Jurkat, Clone E6-1 (cell line): ENCODE data around the gene WT1.
"Not testable (repeated sequence)": the region's sequence is repeated elsewhere in the genome, so short reads cannot be mapped to it uniquely, and the experiment has no call there.

Experiments used
- DNase-seq: peaks from one replicate; pipeline ENCODE4 v3.0.0-alpha.2; 2011; ENCODE audit warnings: low read depth, low spot score
- H3K4me3 ChIP-seq: 2 replicates; pipeline ENCODE4 v1.5.1; 2011; ENCODE audit warnings: mild to moderate bottlenecking, low read length, control low read depth, moderate library complexity

WT1 gene

GRCh38 chr11:32395127-32395526, 40.2 kb downstream of the WT1 start:
- DNase-seq: no peak
- H3K4me3 ChIP-seq: no peak overlapping the region

- no peak overlapping the region for H3K4me3 ChIP-seq
- DNase-seq: no peak
Observed at GRCh38 chr11:32392840-32393239, 42.5 kb downstream of the WT1 start.

GRCh38 chr11:32391956-32392553, 43.3 kb downstream of the WT1 start:
- no peak overlapping the region for H3K4me3 ChIP-seq
- peak; percentile 48 for DNase-seq

- no peak overlapping the region for H3K4me3 ChIP-seq
- DNase-seq: no peak
Observed at GRCh38 chr11:32391479-32391878, 43.9 kb downstream of the WT1 start.

- no peak overlapping the region for H3K4me3 ChIP-seq
- no peak for DNase-seq
Observed at GRCh38 chr11:32390712-32391111, 44.6 kb downstream of the WT1 start.

GRCh38 chr11:32388871-32389770, 46.2 kb downstream of the WT1 start:
- H3K4me3 ChIP-seq: no peak overlapping the region
- no peak for DNase-seq

- H3K4me3 ChIP-seq: no peak overlapping the region
- DNase-seq: no peak
Observed at GRCh38 chr11:32388365-32388764, 47.0 kb downstream of the WT1 start.

- H3K4me3 ChIP-seq: no peak overlapping the region
- DNase-seq: no peak
Observed at GRCh38 chr11:32387411-32387810, 47.9 kb downstream of the WT1 start.

GRCh38 chr11:32386770-32387377, 48.5 kb downstream of the WT1 start:
- no peak overlapping the region for H3K4me3 ChIP-seq
- DNase-seq: no peak

- peak; percentile 51 for DNase-seq
- no peak overlapping the region for H3K4me3 ChIP-seq
Observed at GRCh38 chr11:32385998-32386397, 49.3 kb downstream of the WT1 start.

- H3K4me3 ChIP-seq: no peak overlapping the region
- DNase-seq: no peak
Observed at GRCh38 chr11:32382339-32383049, 52.8 kb downstream of the WT1 start.

GRCh38 chr11:32381179-32381578, 54.2 kb downstream of the WT1 start:
- DNase-seq: no peak
- H3K4me3 ChIP-seq: no peak overlapping the region

- no peak for DNase-seq
- H3K4me3 ChIP-seq: no peak overlapping the region
Observed at GRCh38 chr11:32379719-32380118, 55.6 kb downstream of the WT1 start.

GRCh38 chr11:32375826-32376225, 59.5 kb downstream of the WT1 start:
- DNase-seq: no peak
- no peak overlapping the region for H3K4me3 ChIP-seq

GRCh38 chr11:32374261-32374711, 61.1 kb downstream of the WT1 start:
- peak; percentile 51 for DNase-seq
- H3K4me3 ChIP-seq: no peak overlapping the region

GRCh38 chr11:32369987-32370386, 65.4 kb downstream of the WT1 start:
- not testable (repeated sequence) for DNase-seq, H3K4me3 ChIP-seq

GRCh38 chr11:32366666-32367065, 68.7 kb downstream of the WT1 start:
- H3K4me3 ChIP-seq: no peak overlapping the region
- DNase-seq: no peak

- DNase-seq: no peak
- no peak overlapping the region for H3K4me3 ChIP-seq
Observed at GRCh38 chr11:32365192-32365591, 70.1 kb downstream of the WT1 start.

GRCh38 chr11:32358729-32359128, 76.6 kb downstream of the WT1 start:
- no peak for DNase-seq

GRCh38 chr11:32353884-32354283, 81.5 kb downstream of the WT1 start:
- DNase-seq: no peak
- no peak overlapping the region for H3K4me3 ChIP-seq

More at GRCh38 chr11:32358729-32359128, 76.6 kb downstream of the WT1 start:
- no peak overlapping the region for H3K4me3 ChIP-seq
